ENCODE measurements around the gene ERGIC1. TPM values are rescaled to one million over a fixed set of nuclear protein-coding genes. Genes with fewer than 3 reads are reported as not detected.

Gene ERGIC1
- total RNA-seq, 2 experiments from 2014 or later = 43.4 to 45.0 TPM

GRCh38 chr5:172868924-172869591 is 35.0 kb downstream of the ERGIC1 start:
- H3K4me3 Mint-ChIP-seq = no peak overlapping the region
- H3K27me3 Mint-ChIP-seq = no peaks in the 10 kb centered on the region
- no peak for DNase-seq
- ChIA-PET POLR2A (no interaction called here), CTCF (interaction anchor here (1.2 kb wide), 1 partner anchor 12 kb away, joined by 3 read pairs; no protein-coding TSS in a partner anchor)
- no peaks in the 10 kb centered on the region for H3K36me3 Mint-ChIP-seq (ENCODE audit: low read depth)
- H3K9me3 Mint-ChIP-seq = no peaks in the 10 kb centered on the region
- H3K27ac Mint-ChIP-seq = no peak overlapping the region
- H3K4me1 Mint-ChIP-seq = peaks cover 9% of the 10 kb centered on the region

GRCh38 chr5:172869691-172870090 is 35.6 kb downstream of the ERGIC1 start:
- no peak for DNase-seq
- Mint-ChIP-seq H3K36me3 (ENCODE audit: low read depth) (no peaks in the 10 kb centered on the region), H3K9me3 (no peaks in the 10 kb centered on the region), H3K27ac (no peak overlapping the region), H3K27me3 (no peaks in the 10 kb centered on the region), H3K4me1 (peaks cover 9% of the 10 kb centered on the region), H3K4me3 (no peak overlapping the region)
- POLR2A ChIA-PET = no interaction called here
- CTCF ChIA-PET = interaction anchor here (1.2 kb wide), 1 partner anchor 13 kb away, joined by 3 read pairs; no protein-coding TSS in a partner anchor

GRCh38 chr5:172870291-172870714 is 36.3 kb downstream of the ERGIC1 start:
- ChIA-PET CTCF (no interaction called here), POLR2A (no interaction called here)

GRCh38 chr5:172870715-172871461 is 36.8 kb downstream of the ERGIC1 start:
- Mint-ChIP-seq H3K36me3 (ENCODE audit: low read depth) (no peaks in the 10 kb centered on the region), H3K4me3 (no peak overlapping the region), H3K9me3 (no peaks in the 10 kb centered on the region), H3K4me1 (peaks cover 16% of the 10 kb centered on the region), H3K27ac (no peak overlapping the region), H3K27me3 (no peaks in the 10 kb centered on the region)
- ChIA-PET CTCF (no interaction called here), POLR2A (no interaction called here)
- no peak for DNase-seq

More at GRCh38 chr5:172870291-172870714, 36.3 kb downstream of the ERGIC1 start:
- Mint-ChIP-seq H3K27me3 (no peaks in the 10 kb centered on the region), H3K36me3 (ENCODE audit: low read depth) (no peaks in the 10 kb centered on the region), H3K9me3 (no peaks in the 10 kb centered on the region), H3K4me3 (no peak overlapping the region), H3K27ac (no peak overlapping the region), H3K4me1 (peaks cover 13% of the 10 kb centered on the region)
- no peak for DNase-seq

- H3K27ac Mint-ChIP-seq = no peak overlapping the region
- no peaks in the 10 kb centered on the region for H3K9me3 Mint-ChIP-seq
- H3K4me1 Mint-ChIP-seq = peaks cover 16% of the 10 kb centered on the region
- POLR2A ChIA-PET = no interaction called here
- H3K36me3 Mint-ChIP-seq (ENCODE audit: low read depth) = no peaks in the 10 kb centered on the region
- no peak overlapping the region for H3K4me3 Mint-ChIP-seq
- CTCF ChIA-PET = interaction anchor here (1.2 kb wide), 1 partner anchor 9 kb away, joined by 3 read pairs; no protein-coding TSS in a partner anchor
- H3K27me3 Mint-ChIP-seq = no peaks in the 10 kb centered on the region
- DNase-seq = no peak
These were observed 37.5 kb downstream of the ERGIC1 start for GRCh38 chr5:172871536-172871935.

- Mint-ChIP-seq H3K4me3 (no peak overlapping the region), H3K27ac (no peak overlapping the region)
- POLR2A ChIA-PET = no interaction called here
These were observed 37.9 kb downstream of the ERGIC1 start for GRCh38 chr5:172871982-172872381.

GRCh38 chr5:172872997-172873491 is 39.0 kb downstream of the ERGIC1 start:
- H3K27me3 Mint-ChIP-seq = no peaks in the 10 kb centered on the region
- H3K4me3 Mint-ChIP-seq = no peak overlapping the region
- no peaks in the 10 kb centered on the region for H3K36me3 Mint-ChIP-seq (ENCODE audit: low read depth)
- H3K4me1 Mint-ChIP-seq = peaks cover 16% of the 10 kb centered on the region
- no peaks in the 10 kb centered on the region for H3K9me3 Mint-ChIP-seq
- H3K27ac Mint-ChIP-seq = no peak overlapping the region
- POLR2A ChIA-PET = no interaction called here
- no peak for DNase-seq
- CTCF ChIA-PET = interaction anchor here (2.0 kb wide), 1 partner anchor 13 kb away, joined by 9 read pairs; no protein-coding TSS in a partner anchor

More at GRCh38 chr5:172871982-172872381, 37.9 kb downstream of the ERGIC1 start:
- peaks cover 16% of the 10 kb centered on the region for H3K4me1 Mint-ChIP-seq
- no peaks in the 10 kb centered on the region for H3K36me3 Mint-ChIP-seq (ENCODE audit: low read depth)
- CTCF ChIA-PET = interaction anchor here (1.2 to 2.0 kb wide), 2 partner anchors 9 to 12 kb away, joined by 3 to 9 read pairs; no protein-coding TSS in a partner anchor
- DNase-seq = no peak
- no peaks in the 10 kb centered on the region for H3K27me3 Mint-ChIP-seq
- no peaks in the 10 kb centered on the region for H3K9me3 Mint-ChIP-seq

GRCh38 chr5:172873513-172873912 is 39.5 kb downstream of the ERGIC1 start:
- Mint-ChIP-seq H3K4me3 (no peak overlapping the region), H3K9me3 (no peaks in the 10 kb centered on the region), H3K36me3 (ENCODE audit: low read depth) (no peaks in the 10 kb centered on the region), H3K4me1 (peaks cover 11% of the 10 kb centered on the region), H3K27me3 (no peaks in the 10 kb centered on the region), H3K27ac (no peak overlapping the region)
- no peak for DNase-seq
- ChIA-PET POLR2A (no interaction called here), CTCF (interaction anchor here (2.0 kb wide), 1 partner anchor 13 kb away, joined by 9 read pairs; no protein-coding TSS in a partner anchor)

- Mint-ChIP-seq H3K4me3 (no peak overlapping the region), H3K4me1 (peaks cover 7% of the 10 kb centered on the region), H3K27ac (no peak overlapping the region), H3K27me3 (no peaks in the 10 kb centered on the region), H3K36me3 (ENCODE audit: low read depth) (no peaks in the 10 kb centered on the region), H3K9me3 (no peaks in the 10 kb centered on the region)
- CTCF ChIA-PET = no interaction called here
- POLR2A ChIA-PET = no interaction called here
- no peak for DNase-seq
These were observed 40.8 kb downstream of the ERGIC1 start for GRCh38 chr5:172874647-172875504.

GRCh38 chr5:172875505-172876279 is 41.6 kb downstream of the ERGIC1 start:
- ChIA-PET CTCF (interaction anchor here (1.4 kb wide), 1 partner anchor 23 kb away, joined by 4 read pairs; no protein-coding TSS in a partner anchor), POLR2A (no interaction called here)
- no peak overlapping the region for H3K4me3 Mint-ChIP-seq
- no peak for DNase-seq
- H3K27ac Mint-ChIP-seq = no peak overlapping the region
- no peaks in the 10 kb centered on the region for H3K36me3 Mint-ChIP-seq (ENCODE audit: low read depth)
- H3K9me3 Mint-ChIP-seq = no peaks in the 10 kb centered on the region
- H3K4me1 Mint-ChIP-seq = peaks cover 7% of the 10 kb centered on the region
- H3K27me3 Mint-ChIP-seq = no peaks in the 10 kb centered on the region

- no peak overlapping the region for H3K27ac Mint-ChIP-seq
- H3K4me1 Mint-ChIP-seq = peaks cover 8% of the 10 kb centered on the region
- no peaks in the 10 kb centered on the region for H3K9me3 Mint-ChIP-seq
- no peaks in the 10 kb centered on the region for H3K27me3 Mint-ChIP-seq
- ChIA-PET CTCF (interaction anchor here (1.4 kb wide), 1 partner anchor 24 kb away, joined by 4 read pairs; no protein-coding TSS in a partner anchor), POLR2A (no interaction called here)
- DNase-seq = no peak
- no peaks in the 10 kb centered on the region for H3K36me3 Mint-ChIP-seq (ENCODE audit: low read depth)
- H3K4me3 Mint-ChIP-seq = no peak overlapping the region
These were observed 42.5 kb downstream of the ERGIC1 start for GRCh38 chr5:172876578-172876977.
